K562 (cell line): ENCODE data around the gene CLPSL2. TPM values are rescaled to one million over a fixed set of nuclear protein-coding genes. Genes with fewer than 3 reads are reported as not detected.

Experiments
- BHLHE40 ChIP-seq: IDR thresholded peaks from 2 replicates; pipeline ENCODE4 v1.6.1; 2011; ENCODE audit warnings: low read length, improper control_type of control experiment
- BRF2 ChIP-seq: IDR thresholded peaks from 3 replicates; pipeline ENCODE4 v1.6.1; 2011; ENCODE audit warnings: borderline replicate concordance, mild to moderate bottlenecking; ENCODE audit not compliant: insufficient read length, insufficient read depth
- CREM ChIP-seq: IDR thresholded peaks from 2 replicates; pipeline ENCODE4 v1.6.1; 2014; ENCODE audit warnings: antibody characterized with exemption, low read depth
- CUX1 ChIP-seq: fragments of 200-800 bp; sonication (Bioruptor generic); IDR thresholded peaks from 2 replicates; pipeline ENCODE4 v1.6.1; 2016; ENCODE audit warnings: missing genetic modification characterization, missing compliant biosample characterization
- DIDO1 ChIP-seq: fragments of 450-650 bp; IDR thresholded peaks from 2 replicates; pipeline ENCODE4 v1.6.1; 2016; ENCODE audit warnings: low read depth, missing biosample characterization, missing genetic modification characterization
- DNMT1 ChIP-seq: fragments of 450-650 bp; IDR thresholded peaks from 2 replicates; pipeline ENCODE4 v1.6.1; 2016; ENCODE audit warnings: antibody characterized with exemption, mild to moderate bottlenecking
- FIP1L1 ChIP-seq: fragments of 200-400 bp; formaldehyde crosslinking; IDR thresholded peaks from 2 replicates; pipeline ENCODE4 v1.6.1; 2018; ENCODE audit warnings: mild to moderate bottlenecking, low read depth, low read length; ENCODE audit not compliant: poor library complexity, severe bottlenecking
- HCFC1 ChIP-seq: IDR thresholded peaks from 2 replicates; pipeline ENCODE4 v1.6.1; 2012; ENCODE audit warnings: low read depth, low read length, improper control_type of control experiment
- HNRNPUL1 ChIP-seq: fragments of 200-400 bp; formaldehyde crosslinking; IDR thresholded peaks from 2 replicates; pipeline ENCODE4 v1.6.1; 2017; ENCODE audit warnings: low read length
- KLF16 ChIP-seq: IDR thresholded peaks from 2 replicates; pipeline ENCODE4 v1.6.1; 2016; ENCODE audit warnings: antibody characterized with exemption
- LEF1 ChIP-seq: fragments of 450-650 bp; IDR thresholded peaks from 2 replicates; pipeline ENCODE4 v1.6.1; 2016; ENCODE audit warnings: mild to moderate bottlenecking
- MEF2A ChIP-seq: IDR thresholded peaks from 2 replicates; pipeline ENCODE4 v1.6.1; 2011; ENCODE audit warnings: low read depth, mild to moderate bottlenecking, low read length, moderate library complexity; ENCODE audit not compliant: control insufficient read depth
- POLR2AphosphoS5 ChIP-seq: IDR thresholded peaks from 2 replicates; pipeline ENCODE4 v1.6.1; 2011; ENCODE audit warnings: mild to moderate bottlenecking, low read depth, low read length, moderate library complexity; ENCODE audit not compliant: control insufficient read depth, insufficient read depth
- PRPF4 ChIP-seq: fragments of 200-400 bp; formaldehyde crosslinking; IDR thresholded peaks from one replicate; pipeline ENCODE4 v1.6.1; 2017; ENCODE audit warnings: low read length, low read depth, mild to moderate bottlenecking; ENCODE audit not compliant: insufficient read depth, poor library complexity, severe bottlenecking
- SNIP1 ChIP-seq: fragments of 450-650 bp; IDR thresholded peaks from 2 replicates; pipeline ENCODE4 v1.7.1; 2017; ENCODE audit warnings: low read depth, mild to moderate bottlenecking
- SP1 ChIP-seq: sonication (generic); formaldehyde crosslinking; IDR thresholded peaks from 2 replicates; pipeline ENCODE4 v1.8.1; 2022; ENCODE audit warnings: mild to moderate bottlenecking, missing genetic modification reagents
- STAT5A ChIP-seq: IDR thresholded peaks from 2 replicates; pipeline ENCODE4 v1.6.1; 2012; ENCODE audit warnings: low read length, inconsistent platforms, borderline replicate concordance
- TAF15 ChIP-seq: fragments of 200-400 bp; formaldehyde crosslinking; IDR thresholded peaks from 2 replicates; pipeline ENCODE4 v1.6.1; 2017; ENCODE audit warnings: mild to moderate bottlenecking, low read depth, low read length, moderate library complexity
- TAF7 ChIP-seq: fragments of 450-650 bp; IDR thresholded peaks from 2 replicates; pipeline ENCODE4 v1.6.1; 2016; ENCODE audit warnings: missing genetic modification characterization, missing compliant biosample characterization
- TCF3 ChIP-seq: sonication (generic); formaldehyde crosslinking; IDR thresholded peaks from 2 replicates; pipeline ENCODE4 v1.4.0; 2020; ENCODE audit warnings: mild to moderate bottlenecking, missing genetic modification reagents
- XRCC3 ChIP-seq: fragments of 450-650 bp; IDR thresholded peaks from 2 replicates; pipeline ENCODE4 v1.6.1; 2017; ENCODE audit warnings: mild to moderate bottlenecking, moderate library complexity
- ZNF239 ChIP-seq: fragments of 250-450 bp; sonication (Bioruptor Pico); IDR thresholded peaks from 2 replicates; pipeline ENCODE4 v1.4.0; 2020; ENCODE audit warnings: mild to moderate bottlenecking
- ZNF431 ChIP-seq: sonication (generic); formaldehyde crosslinking; IDR thresholded peaks from 2 replicates; pipeline ENCODE4 v1.8.0; 2022; ENCODE audit warnings: mild to moderate bottlenecking, missing genetic modification reagents
- ZNF778 ChIP-seq: fragments of 450-650 bp; formaldehyde crosslinking; IDR thresholded peaks from 2 replicates; pipeline ENCODE4 v1.4.0; 2020; ENCODE audit warnings: mild to moderate bottlenecking, moderate library complexity
- polyA plus RNA-seq, 8 experiments: library from polyadenylated mRNA; depleted of rRNA in 4 of 8; stranded (reverse) in 5 of 8; unstranded in 3 of 8; fragments of >200 nt; fragmentation: Nextera tagmentation in 2 of 8; fragmentation: Illumina TruSeq in 1 of 8; extraction: Ambion mirVana in 2 of 8; extraction: Trizol in 1 of 8; gene quantifications; 2 replicates each; pipeline versions ENCODE4 v1.2.1 to v1.2.3, GENCODE V29; 2011 to 2014; ENCODE audit warnings: inconsistent platforms in 1 of 8, missing spikeins in 1 of 8
- total RNA-seq, 7 experiments: library from RNA; depleted of rRNA in 6 of 7; stranded (reverse); fragments of >200 nt in 6 of 7; fragmentation: Illumina TruSeq in 2 of 7; extraction: Trizol in 2 of 7; gene quantifications; 2 replicates each; pipeline versions ENCODE4 v1.2.1 to v1.2.3, GENCODE V29; 2011 to 2021; ENCODE audit warnings: low replicate concordance in 1 of 7

Gene CLPSL2
- total and polyA plus RNA-seq, 9 of the 15 experiments (the other 6 are each of a cell fraction or from before 2014, with no cell fraction given), result not detected

- TF ChIP-seq BRF2 (no peak), SP1 (no peak), ZNF431 (CRISPR knock-in tag) (peak; percentile 80), CREM (peak; percentile 86), HNRNPUL1 (no peak), FIP1L1 (peak; percentile 73), TCF3 (CRISPR knock-in tag) (0 out of 2 replicates have a peak, but pooled peaks have one; percentile 37), BHLHE40 (peak; percentile 94), MEF2A (no peak), TAF7 (peak; percentile 80), STAT5A (no peak), XRCC3 (no peak), LEF1 (no peak), PRPF4 (no peak), POLR2AphosphoS5 (peak; percentile 43; the same call in 1 of the 2 replicates), ZNF778 (CRISPR knock-in tag) (no peak), ZNF239 (CRISPR knock-in tag) (no peak), KLF16 (no peak), DIDO1 (tag) (peak; percentile 55; the same call in 1 of the 2 replicates), CUX1 (peak; percentile 69; the same call in 1 of the 2 replicates), TAF15 (no peak), SNIP1 (no peak), HCFC1 (peak; percentile 52; the same call in 1 of the 2 replicates), DNMT1 (no peak)
These were observed 48.3 kb upstream of the CLPSL2 start (continued) for GRCh38 chr6:35727935-35728682.
